ENCODE data around the gene NIF3L1. TPM values are rescaled to one million over a fixed set of nuclear protein-coding genes. Genes with fewer than 3 reads are reported as not detected.
"Not testable (repeated sequence)": the region's sequence is repeated elsewhere in the genome, so short reads cannot be mapped to it uniquely, and the experiment has no call there.

NIF3L1 gene
- total RNA-seq, 1 donor from 2014 or later = 28.3 TPM

- no peak for DNase-seq
These were observed 18.0 kb upstream of the NIF3L1 start for GRCh38 chr2:200871151-200871550.

- no peak for DNase-seq
These were observed 15.6 kb upstream of the NIF3L1 start for GRCh38 chr2:200873560-200873959.

GRCh38 chr2:200877443-200877842 is 11.7 kb upstream of the NIF3L1 start:
- no peak for DNase-seq

- DNase-seq = no peak
These were observed 10.8 kb upstream of the NIF3L1 start for GRCh38 chr2:200878289-200878880.

DNA sequence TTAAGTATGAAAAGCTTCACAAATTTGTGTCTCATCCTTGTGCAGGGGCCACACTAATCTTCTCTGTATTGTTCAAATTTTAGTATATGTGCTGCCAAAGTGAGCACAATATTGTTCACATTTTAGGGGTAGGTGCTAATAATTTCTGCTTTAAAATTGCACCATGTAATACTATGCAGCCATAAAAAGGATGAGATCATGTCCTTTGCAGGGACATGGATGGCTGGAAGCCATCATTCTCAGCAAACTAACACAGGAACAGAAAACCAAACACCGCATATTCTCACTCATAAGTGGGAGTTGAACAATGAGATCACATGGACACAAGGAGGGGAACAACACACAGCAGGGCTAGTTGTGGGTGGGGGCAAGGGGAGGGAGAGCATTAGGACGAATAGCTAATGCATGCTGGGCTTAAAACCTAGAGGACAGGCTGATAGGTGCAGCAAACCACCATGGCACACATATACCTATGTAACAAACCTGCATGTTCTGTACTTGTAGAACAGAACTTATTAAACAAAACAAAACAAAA is 7.4 kb upstream of the NIF3L1 start:
- not testable (repeated sequence) for DNase-seq

DNA sequence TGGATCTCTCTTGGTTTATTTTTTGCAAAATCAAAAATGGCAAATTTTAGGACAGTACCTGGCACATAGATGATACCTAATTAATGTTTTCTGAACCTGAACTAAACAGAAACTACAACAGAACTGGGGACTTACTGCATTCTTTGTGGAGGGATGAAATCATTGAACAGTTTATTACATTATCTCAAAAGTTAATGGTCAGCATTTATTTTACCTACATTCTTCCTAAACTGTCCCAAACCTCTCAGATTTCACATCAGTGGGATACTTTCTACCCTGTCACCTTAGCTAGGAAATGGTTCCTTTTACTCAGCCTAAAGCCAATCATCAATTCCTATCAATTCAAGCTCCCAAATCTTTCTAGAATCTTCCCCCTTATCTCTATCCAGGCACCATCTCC is 10.3 kb downstream of the NIF3L1 start:
- no peak for DNase-seq

DNA sequence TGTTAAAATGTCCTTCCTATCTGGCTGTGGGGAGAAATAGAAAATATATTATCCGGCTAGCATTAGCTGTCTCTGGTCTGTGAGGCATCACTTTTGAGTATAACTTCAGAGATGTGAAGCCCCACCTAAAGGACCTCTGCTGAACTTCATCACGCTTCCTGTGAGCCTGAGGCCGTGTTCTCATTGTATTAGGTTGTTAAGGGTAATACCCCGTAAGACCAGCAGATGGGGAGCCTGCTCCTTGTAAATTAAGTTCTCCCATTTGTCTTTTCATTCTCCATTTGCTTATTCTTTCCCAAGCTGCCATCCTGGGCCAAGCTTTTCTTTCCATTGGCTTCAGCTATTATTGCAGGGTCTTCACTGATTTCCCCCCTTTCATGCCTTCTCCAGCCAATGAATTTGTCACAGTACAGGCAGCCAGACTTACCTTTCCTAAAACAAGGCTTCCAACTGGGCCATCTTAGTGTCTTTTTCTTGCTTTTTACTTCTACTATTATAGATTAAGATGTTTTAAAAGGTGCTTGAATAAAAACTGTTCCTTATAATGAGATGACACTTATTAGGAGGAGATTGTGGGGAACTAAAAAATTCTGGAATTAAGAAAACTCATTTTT is 12.4 kb downstream of the NIF3L1 start:
- peak; percentile 84 for DNase-seq

GRCh38 chr2:200905618-200906296 is 16.6 kb downstream of the NIF3L1 start:
- peak; percentile 75 for DNase-seq

GRCh38 chr2:200909958-200910357 is 20.8 kb downstream of the NIF3L1 start:
- no peak for DNase-seq

GRCh38 chr2:200913654-200914053 is 24.5 kb downstream of the NIF3L1 start:
- no peak for DNase-seq

DNA sequence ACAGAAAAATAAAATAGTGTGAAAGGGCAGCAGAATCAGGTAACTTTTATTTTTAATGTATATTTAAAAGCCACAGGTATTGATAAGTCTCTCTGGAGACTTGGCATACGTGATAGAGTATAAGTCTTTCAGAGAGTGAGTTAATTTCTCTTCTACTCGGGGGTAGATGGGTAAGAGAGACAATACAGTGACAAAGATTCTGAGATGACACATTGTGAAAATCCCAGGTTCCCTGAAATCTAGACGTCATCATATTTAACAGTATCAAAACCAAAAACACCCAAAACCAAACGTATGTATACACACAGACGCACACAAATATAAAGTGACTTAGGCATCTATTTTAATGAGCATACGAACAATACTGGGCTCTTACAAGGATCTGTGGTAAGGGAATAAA is 33.3 kb downstream of the NIF3L1 start:
- DNase-seq = no peak

- no peak for DNase-seq
These were observed 40.4 kb downstream of the NIF3L1 start for GRCh38 chr2:200929334-200930249.

GRCh38 chr2:200930947-200931626 is 41.9 kb downstream of the NIF3L1 start:
- no peak for DNase-seq

- DNase-seq = no peak
These were observed 50.7 kb downstream of the NIF3L1 start for GRCh38 chr2:200939832-200940231.

DNA sequence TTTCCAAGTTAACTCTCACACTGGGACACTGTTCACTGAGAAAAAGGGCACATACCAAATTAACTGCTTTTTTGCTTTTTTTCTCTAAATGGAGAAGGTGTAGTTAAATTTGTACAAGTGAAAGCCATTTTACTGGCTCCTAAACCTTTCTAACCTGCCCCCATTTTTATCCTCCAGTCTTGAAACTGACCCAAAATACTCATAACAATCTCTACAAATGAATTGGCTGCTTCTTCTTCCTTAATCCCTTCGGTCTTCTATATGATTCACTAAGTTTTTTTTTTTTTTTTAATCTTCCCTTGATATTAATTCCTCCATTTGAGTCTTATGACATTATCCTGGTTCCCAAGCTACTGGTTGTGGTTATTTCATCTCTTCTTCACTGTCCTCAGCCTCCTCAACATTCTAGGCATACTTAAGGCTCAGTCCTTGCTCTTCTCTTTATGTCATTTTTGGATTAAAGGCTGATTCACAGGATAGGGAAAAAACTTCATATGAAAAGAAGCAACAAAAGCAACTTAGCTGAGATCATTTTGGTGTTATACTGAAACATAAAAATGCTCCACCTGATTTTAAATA is 54.4 kb downstream of the NIF3L1 start:
- no peak for DNase-seq

- DNase-seq = no peak
These were observed 55.6 kb downstream of the NIF3L1 start for GRCh38 chr2:200944467-200945394.

- no peak for DNase-seq
These were observed 56.2 kb downstream of the NIF3L1 start for GRCh38 chr2:200945395-200945729.

- no peak for DNase-seq
These were observed 61.2 kb downstream of the NIF3L1 start for GRCh38 chr2:200950378-200950777.
